NT2/D1 (cell line): ENCODE results near the gene CD37.

Source experiments
- SUZ12 ChIP-seq: IDR thresholded peaks from 2 replicates; pipeline ENCODE4 v1.6.1; 2011; ENCODE audit not compliant: insufficient read length, insufficient read depth; ENCODE audit errors: extremely low read depth
- YY1 ChIP-seq: IDR thresholded peaks from 2 replicates; pipeline ENCODE4 v1.6.1; 2011; ENCODE audit not compliant: insufficient read length, insufficient read depth
- ZNF274 ChIP-seq: IDR thresholded peaks from 2 replicates; pipeline ENCODE4 v1.6.1; 2011; ENCODE audit warnings: mild to moderate bottlenecking, low read depth, low read length

DNA sequence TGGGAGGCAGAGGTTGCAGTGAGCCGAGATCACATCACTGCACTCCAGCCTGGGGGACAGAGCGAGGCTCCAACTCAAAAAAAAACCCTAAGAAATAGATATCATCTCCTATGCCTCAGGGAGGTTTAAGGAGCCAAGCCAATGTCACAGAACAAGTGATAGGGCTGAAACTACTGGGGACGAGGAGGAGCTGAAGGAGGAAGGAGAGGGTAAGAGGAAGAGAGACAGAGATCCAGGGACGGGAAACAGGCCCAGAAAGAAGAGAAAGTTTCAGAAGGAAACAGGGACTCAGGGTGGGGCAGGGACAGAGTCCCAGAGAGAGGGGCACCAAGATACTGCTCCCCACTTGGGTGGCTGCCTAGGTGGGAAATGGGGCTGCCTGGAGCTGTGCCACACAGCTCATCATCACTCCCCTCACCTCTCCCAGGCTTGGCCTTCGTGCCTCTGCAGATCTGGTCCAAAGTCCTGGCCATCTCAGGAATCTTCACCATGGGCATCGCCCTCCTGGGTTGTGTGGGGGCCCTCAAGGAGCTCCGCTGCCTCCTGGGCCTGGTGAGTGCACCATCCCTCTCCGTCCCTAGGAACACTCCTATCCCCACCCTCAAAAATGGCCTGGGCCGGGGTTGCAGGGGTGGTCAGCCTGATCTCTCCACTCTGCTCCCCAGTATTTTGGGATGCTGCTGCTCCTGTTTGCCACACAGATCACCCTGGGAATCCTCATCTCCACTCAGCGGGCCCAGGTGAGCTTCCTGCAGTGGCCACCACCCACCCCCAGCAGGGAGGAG is 1.5 kb downstream of the CD37 start:
- TF ChIP-seq SUZ12, result no peak
- TF ChIP-seq YY1, result no peak
- no peak for TF ChIP-seq ZNF274
